ENCODE data around the gene MPST. TPM values are rescaled to one million over a fixed set of nuclear protein-coding genes. Genes with fewer than 3 reads are reported as not detected.

MPST gene
- polyA plus RNA-seq, 1 donor = 43.0 TPM

DNA sequence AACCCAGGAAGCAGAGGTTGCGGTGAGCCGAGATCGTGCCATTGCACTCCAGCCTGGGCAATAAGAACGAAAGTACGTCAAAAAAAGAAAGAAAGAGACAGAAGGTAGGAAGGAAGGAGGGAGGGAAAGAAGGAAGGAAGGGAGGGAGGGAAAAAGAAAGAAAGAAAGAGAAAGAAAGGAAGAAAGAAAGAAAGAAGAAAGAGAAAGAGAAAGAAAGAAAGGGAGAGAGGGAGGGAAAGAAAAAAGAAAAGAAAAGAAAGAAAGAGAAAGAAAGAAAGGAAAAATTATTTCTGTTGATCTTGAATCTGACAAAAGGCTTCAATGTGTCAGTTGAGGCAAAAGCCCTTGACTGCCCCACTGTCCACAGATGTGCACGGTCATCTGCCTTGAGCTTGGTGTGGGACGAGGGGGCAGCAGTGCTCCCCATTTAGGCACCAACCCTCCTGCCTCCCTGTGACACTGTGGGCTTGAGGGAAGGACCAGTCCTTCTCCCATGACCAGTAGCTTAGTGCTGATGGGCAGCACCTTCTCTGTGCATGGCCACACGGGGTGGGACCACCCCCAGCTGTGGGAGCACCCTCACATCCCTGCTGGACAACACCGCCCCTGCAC, 56.4 kb downstream of the MPST start:
- DNase-seq = no peak

DNA sequence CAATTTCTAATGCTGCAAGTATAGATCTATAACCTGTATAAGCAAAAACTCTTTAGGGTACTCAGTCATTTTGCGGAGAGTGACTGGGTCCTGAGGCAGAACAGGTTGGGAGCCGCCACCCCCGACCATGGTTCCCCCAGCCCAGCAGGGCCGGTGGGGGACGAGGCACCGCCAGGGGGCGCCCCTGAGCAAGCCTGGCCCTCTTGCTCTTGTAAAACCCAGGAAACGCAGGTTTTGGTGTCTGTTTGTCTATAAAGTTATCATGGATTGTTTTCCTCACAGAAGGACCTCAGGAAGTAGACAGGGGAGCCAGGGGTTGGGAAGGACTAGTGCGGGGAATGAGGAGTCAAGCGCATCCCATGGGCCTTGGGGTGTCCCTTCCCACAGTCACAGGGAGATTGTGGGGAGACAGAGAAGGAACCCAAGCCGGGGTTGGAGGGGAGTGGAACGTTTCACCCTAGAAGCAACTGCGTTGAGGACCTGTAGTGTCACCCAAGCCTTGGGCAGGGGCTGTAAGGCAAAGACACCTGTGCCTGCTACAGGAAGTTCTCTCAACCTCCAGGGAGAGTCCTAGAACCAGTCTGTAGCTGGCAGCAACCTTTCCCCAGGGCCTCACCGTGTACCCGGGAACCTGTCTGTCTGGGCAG, 58.4 kb downstream of the MPST start:
- DNase-seq = peak; percentile 44

DNA sequence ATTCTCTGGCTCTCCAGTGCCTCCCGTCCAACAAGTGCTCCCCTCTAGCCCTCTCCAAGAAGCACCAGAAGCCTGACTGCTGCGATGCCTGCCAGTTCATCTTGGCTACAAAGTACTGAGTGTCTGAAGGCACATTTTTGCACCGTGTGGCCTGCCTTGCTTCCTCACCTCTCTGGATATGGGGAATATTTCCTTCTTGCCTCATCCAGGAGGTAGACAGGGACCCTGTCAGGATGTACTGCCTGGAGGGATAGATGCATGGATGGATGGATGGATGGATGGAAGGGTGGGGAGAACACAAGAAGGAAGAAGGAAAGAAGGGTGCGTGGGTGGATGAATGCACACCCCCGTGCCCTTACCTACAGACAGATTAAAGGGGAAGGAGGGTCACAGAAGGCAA, 59.6 kb downstream of the MPST start:
- DNase-seq = no peak

Other genes with a start within 250 kb of the MPST start
- gene IFT27, start 243.6 kb upstream of the MPST start, polyA plus RNA-seq (ENCODE audit: insufficient read length) = 61.7 TPM
- gene PVALB, start 202.7 kb upstream of the MPST start, polyA plus RNA-seq (ENCODE audit: insufficient read length) = 5.9 TPM
- gene NCF4, start 158.7 kb upstream of the MPST start, polyA plus RNA-seq (ENCODE audit: insufficient read length) = 2.0 TPM
- 1.9 TPM for gene CSF2RB, start 106.1 kb upstream of the MPST start, polyA plus RNA-seq (ENCODE audit: insufficient read length)
- gene TST, start 295 bp upstream of the MPST start, polyA plus RNA-seq (ENCODE audit: insufficient read length) = 39.1 TPM
- gene KCTD17, start 32.0 kb downstream of the MPST start, polyA plus RNA-seq (ENCODE audit: insufficient read length) = 23.6 TPM
- gene TMPRSS6, start 90.0 kb downstream of the MPST start, polyA plus RNA-seq (ENCODE audit: insufficient read length) = 0.33 TPM
- 1.2 TPM for gene IL2RB, start 130.2 kb downstream of the MPST start, polyA plus RNA-seq (ENCODE audit: insufficient read length)
- 32.2 TPM for gene C1QTNF6, start 168.5 kb downstream of the MPST start, polyA plus RNA-seq (ENCODE audit: insufficient read length)
- gene SSTR3, start 192.7 kb downstream of the MPST start, polyA plus RNA-seq (ENCODE audit: insufficient read length) = 0.75 TPM
- gene RAC2, start 224.5 kb downstream of the MPST start, polyA plus RNA-seq (ENCODE audit: insufficient read length) = 5.1 TPM

Data from left kidney (tissue), 2 donors.